Tibial artery (tissue), 4 donors: Measurements from ENCODE around the gene PRDM4.
"Not testable (repeated sequence)": the region's sequence is repeated elsewhere in the genome, so short reads cannot be mapped to it uniquely, and the experiment has no call there.

Experiments used
- DNase-seq, 2 donors: peaks; one replicate each; pipeline ENCODE4 v3.0.0-alpha.2; 2019
- H3K27ac ChIP-seq, 2 donors: fragments of 200-600 bp; sonication (generic) in 1 of 2; 1 replicate in 1 of 2; 2 replicates in 1 of 2; pipeline ENCODE4 v1.5.1; 2018 to 2019; ENCODE audit warnings: mild to moderate bottlenecking in 1 of 2
- H3K27me3 ChIP-seq, 2 donors: fragments of 200-600 bp; sonication (generic) in 1 of 2; one replicate each; pipeline versions ENCODE4 v1.5.1 to v1.6.0; 2016 to 2019
- H3K36me3 ChIP-seq, 3 donors: fragments of 200-600 bp; sonication (generic) in 2 of 3; one replicate each; pipeline ENCODE4 v1.5.1; 2016 to 2019; ENCODE audit warnings: mild to moderate bottlenecking in 2 of 3
- H3K4me1 ChIP-seq, 4 donors: fragments of 200-600 bp; sonication (generic) in 2 of 4; 1 replicate in 3 of 4; 2 replicates in 1 of 4; pipeline ENCODE4 v1.5.1; 2016 to 2019
- H3K4me3 ChIP-seq, 2 donors: fragments of 200-600 bp; sonication (generic) in 1 of 2; 1 replicate in 1 of 2; 2 replicates in 1 of 2; pipeline ENCODE4 v1.5.1; 2018 to 2019; ENCODE audit warnings: mild to moderate bottlenecking in 2 of 2
- H3K9me3 ChIP-seq, 3 donors: fragments of 200-600 bp; sonication (generic) in 1 of 3; one replicate each; pipeline ENCODE4 v1.5.1; 2016 to 2019
- CTCF ChIP-seq, 2 experiments: fragments of 200-600 bp in 1 of 2; fragments of 450-650 bp in 1 of 2; IDR thresholded peaks; one replicate each; pipeline ENCODE4 v1.5.1; 2017 to 2019; ENCODE audit warnings: antibody characterized with exemption in 2 of 2, mild to moderate bottlenecking in 1 of 2, moderate library complexity in 1 of 2
- intact Hi-C: fragments of 100-400 bp; cut with DNase I; formaldehyde crosslinking; loops from one replicate; pipeline ENCODE4 v1.15.0; 2023; ENCODE audit warnings: low total_unique reads

PRDM4 gene

GRCh38 chr12:107704041-107704440 lies 56.9 kb downstream of the PRDM4 start:
- Histone ChIP-seq H3K27me3 (no peaks in the 10 kb centered on the region), H3K27ac (no peak overlapping the region), H3K4me1 (peaks cover 0 to 5% (median 2%) of the 10 kb centered on the region in 4 donors), H3K9me3 (no peaks in the 10 kb centered on the region), H3K4me3 (no peak overlapping the region), H3K36me3 (peaks cover 75 to 87% (median 86%) of the 10 kb centered on the region in 3 donors)
- no peak for DNase-seq
- no peak for TF ChIP-seq CTCF (IDR thresholded peaks at IDR 0.05)
- intact Hi-C loops = no loop called here

DNA sequence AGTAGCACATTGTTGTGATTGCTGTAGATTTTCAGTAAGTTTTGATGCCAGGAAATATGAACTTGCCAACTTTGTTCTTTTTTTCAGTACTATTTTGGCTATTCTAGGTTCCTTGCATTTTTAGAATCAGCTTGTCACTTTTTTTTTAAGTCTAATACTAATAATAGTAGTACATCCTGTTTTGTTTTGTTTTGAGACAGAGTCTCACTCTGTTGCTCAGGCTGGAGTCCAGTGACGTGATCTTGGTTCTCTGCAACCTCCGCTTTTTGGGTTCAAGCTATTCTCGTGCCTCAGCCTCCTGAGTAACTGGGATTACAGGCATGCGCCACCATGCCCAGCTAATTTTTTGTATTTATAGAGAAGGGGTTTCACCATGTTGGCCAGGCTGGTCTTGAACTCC lies 58.8 kb downstream of the PRDM4 start:
- DNase-seq = no peak
- Histone ChIP-seq H3K4me1 (peaks cover 0 to 5% (median 2%) of the 10 kb centered on the region in 4 donors), H3K27me3 (no peaks in the 10 kb centered on the region), H3K27ac (no peak overlapping the region), H3K4me3 (no peak overlapping the region), H3K9me3 (no peaks in the 10 kb centered on the region), H3K36me3 (peaks cover 79 to 90% (median 90%) of the 10 kb centered on the region in 3 donors)
- intact Hi-C loops = no loop called here
- no peak for TF ChIP-seq CTCF (IDR thresholded peaks at IDR 0.05)

GRCh38 chr12:107695772-107696171 lies 65.2 kb downstream of the PRDM4 start:
- peaks cover 82 to 93% (median 89%) of the 10 kb centered on the region in 3 donors for H3K36me3 ChIP-seq
- H3K4me1 ChIP-seq, H3K27me3 ChIP-seq, H3K27ac ChIP-seq, H3K4me3 ChIP-seq, intact Hi-C loops, H3K9me3 ChIP-seq, DNase-seq: not testable (repeated sequence)

- no peaks in the 10 kb centered on the region for H3K9me3 ChIP-seq
- DNase-seq = peak; percentile 95
- peak within 1 kb of the TSS; percentile 68 to 94 for H3K4me3 ChIP-seq
- H3K4me1 ChIP-seq = peaks cover 0 to 22% (median 12%) of the 10 kb centered on the region in 4 donors
- peak within 1 kb of the TSS; percentile 74 to 77 for H3K27ac ChIP-seq
- H3K27me3 ChIP-seq = peaks cover 0 to 7% of the 10 kb centered on the region in 2 donors
- intact Hi-C loops = loop anchor here (1.0 to 10.0 kb wide), 2 partner anchors 76 to 829 kb away; partner anchors contain the start of genes FICD and PRDM4
- H3K36me3 ChIP-seq = peaks cover 18 to 27% (median 24%) of the 10 kb centered on the region in 3 donors
- TF ChIP-seq CTCF (IDR thresholded peaks at IDR 0.05) = no peak
Observed at GRCh38 chr12:107685360-107686248, 75.3 kb downstream of the PRDM4 start, which contains the start of gene PWP1. Gene PWP1, plus strand, starts transcription at chr12:107685799. Its CDS starts 101 bp downstream, at chr12:107685900.

DNA sequence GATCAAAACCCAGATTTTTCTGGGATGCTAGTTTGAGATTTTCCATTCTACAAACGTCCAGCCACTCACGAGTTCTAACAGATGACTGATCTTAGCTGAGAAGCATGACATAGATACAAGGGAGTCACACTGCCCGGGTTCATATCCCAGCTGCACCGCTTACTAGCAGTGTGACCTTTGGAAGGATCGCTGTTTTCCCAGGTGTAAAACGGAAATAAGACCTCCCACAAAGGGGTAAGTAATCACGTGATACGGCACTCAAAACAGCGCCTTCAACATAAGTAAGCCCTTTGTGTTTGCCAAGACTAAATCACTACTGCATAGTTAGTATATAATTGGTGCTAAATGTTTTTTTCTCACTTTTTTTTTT lies 76.0 kb downstream of the PRDM4 start:
- H3K9me3 ChIP-seq = no peaks in the 10 kb centered on the region
- H3K27ac ChIP-seq = peak overlapping the region; percentile 74 to 77
- peaks cover 13 to 21% (median 18%) of the 10 kb centered on the region in 3 donors for H3K36me3 ChIP-seq
- H3K27me3 ChIP-seq = peaks cover 0 to 10% of the 10 kb centered on the region in 2 donors
- TF ChIP-seq CTCF (IDR thresholded peaks at IDR 0.05) = no peak
- no peak for DNase-seq
- H3K4me3 ChIP-seq = peak overlapping the region; percentile 68 to 94
- peaks cover 0 to 22% (median 12%) of the 10 kb centered on the region in 4 donors for H3K4me1 ChIP-seq
- intact Hi-C loops = loop anchor here (1.0 to 10.0 kb wide), 2 partner anchors 76 to 830 kb away; partner anchors contain the start of genes FICD and PRDM4
